PC-3 (cell line): Measurements from ENCODE around the gene SLC22A2. TPM values are rescaled to one million over a fixed set of nuclear protein-coding genes. Genes with fewer than 3 reads are reported as not detected.

ENCODE experiments used
- ATAC-seq: fragments of 200-7000 bp; cut with Tn5 transposase; 2 replicates; pipeline ENCODE4 v1.9.1; 2020; ENCODE audit warnings: mild to moderate bottlenecking, moderate library complexity
- BruUV-seq: library from RNA; stranded (reverse); fragments of 400-500 nt; replicated peaks from 2 replicates; lab custom pipeline; 2021; lab: Mats Ljungman, UMichigan
- CTCF ChIA-PET: fragments of 300-600 bp; sonication (Branson Sonifier 250); formaldehyde crosslinking; loops from one replicate; lab custom pipeline; 2022; ENCODE audit warnings: antibody characterized with exemption; lab: Charles Lee
- POLR2A ChIA-PET: fragments of 300-600 bp; sonication (Branson Sonifier 250); formaldehyde crosslinking; loops from one replicate; lab custom pipeline; 2022; ENCODE audit warnings: antibody characterized with exemption; ENCODE audit not compliant: unreplicated experiment; lab: Charles Lee
- DNase-seq: peaks from one replicate; pipeline ENCODE4 v3.0.0-alpha.2; 2015
- H2AFZ ChIP-seq: fragments of 300-600 bp; sonication (generic); 2 replicates; pipeline ENCODE4 v1.6.0; 2016; ENCODE audit warnings: antibody characterized with exemption, low read length
- H3F3A ChIP-seq: fragments of 300-600 bp; sonication (generic); one replicate; pipeline ENCODE4 v1.6.0; 2017; ENCODE audit warnings: antibody characterized with exemption, low read length, control low read depth, mild to moderate bottlenecking; ENCODE audit not compliant: unreplicated experiment
- H3K27ac ChIP-seq: fragments of 300-600 bp; sonication (generic); 2 replicates; pipeline ENCODE4 v1.5.1; 2016; ENCODE audit warnings: mild to moderate bottlenecking, low read length
- H3K27me3 ChIP-seq: fragments of 300-600 bp; sonication (generic); 2 replicates; pipeline ENCODE4 v1.6.1; 2016; ENCODE audit warnings: low read length, mixed read lengths
- H3K36me3 ChIP-seq: fragments of 300-600 bp; sonication (generic); 2 replicates; pipeline ENCODE4 v1.6.1; 2016; ENCODE audit warnings: low read depth, mixed run types, low read length, mixed read lengths
- H3K4me1 ChIP-seq: fragments of 300-600 bp; sonication (generic); 2 replicates; pipeline ENCODE4 v1.5.1; 2016; ENCODE audit warnings: low read length; ENCODE audit not compliant: insufficient read depth
- H3K4me2 ChIP-seq: fragments of 300-600 bp; sonication (generic); 2 replicates; pipeline ENCODE4 v1.6.0; 2016; ENCODE audit warnings: low read length
- H3K4me3 ChIP-seq: fragments of 300-600 bp; sonication (generic); 2 replicates; pipeline ENCODE4 v1.5.1; 2016; ENCODE audit warnings: mild to moderate bottlenecking, low read length, mixed read lengths
- H3K79me2 ChIP-seq: fragments of 300-600 bp; sonication (generic); 2 replicates; pipeline ENCODE4 v1.6.1; 2017; ENCODE audit warnings: low read length, mixed read lengths
- H3K9ac ChIP-seq: fragments of 300-600 bp; sonication (generic); 2 replicates; pipeline ENCODE4 v1.6.0; 2016; ENCODE audit warnings: mild to moderate bottlenecking, low read length
- H3K9me2 ChIP-seq: fragments of 300-600 bp; sonication (generic); replicated peaks from 2 replicates; pipeline ENCODE4 v1.6.1; 2016; ENCODE audit warnings: mixed run types, low read length, mixed read lengths
- H3K9me3 ChIP-seq: fragments of 300-600 bp; sonication (generic); 2 replicates; pipeline ENCODE4 v1.6.1; 2016; ENCODE audit warnings: low read length, mixed read lengths
- H4K20me1 ChIP-seq: fragments of 300-600 bp; sonication (generic); 2 replicates; pipeline ENCODE4 v1.6.1; 2016; ENCODE audit warnings: low read length, mixed read lengths
- EZH2 ChIP-seq: fragments of 300-600 bp; sonication (generic); IDR thresholded peaks from one replicate; pipeline ENCODE4 v1.6.1; 2017; ENCODE audit warnings: antibody characterized with exemption, mild to moderate bottlenecking, low read length; ENCODE audit not compliant: unreplicated experiment
- EZH2phosphoT487 ChIP-seq: fragments of 300-600 bp; sonication (generic); IDR thresholded peaks from 2 replicates; pipeline ENCODE4 v1.6.1; 2018; ENCODE audit warnings: mild to moderate bottlenecking, antibody characterized with exemption, low read length, borderline replicate concordance
- intact Hi-C: fragments of 100-400 bp; cut with micrococcal nuclease; formaldehyde crosslinking; loops from 2 replicates; pipeline ENCODE4 v1.9.0; 2023
- total RNA-seq: library from RNA; depleted of rRNA; stranded (reverse); fragments of >200 nt; gene quantifications from 2 replicates; pipeline ENCODE4 v1.2.3, GENCODE V29; 2014
- TF ChIP-seq, protein P1 (sequence below): fragments of 300-600 bp; sonication (generic); conservative IDR thresholded peaks from 2 replicates; pipeline ENCODE4 v1.5.1; 2017; ENCODE audit warnings: antibody characterized with exemption, low read depth, mild to moderate bottlenecking, low read length

SLC22A2 gene
- total RNA-seq, 1 experiment from 2014 or later: not detected

GRCh38 chr6:160174681-160175080, 83.9 kb downstream of the SLC22A2 start:
- DNase-seq (no peak), ATAC-seq (no peak)
- POLR2A ChIA-PET: no interaction called here
- CTCF ChIA-PET: no interaction called here
- Histone ChIP-seq H3K9me3 (no peaks in the 10 kb centered on the region), H3K36me3 (no peaks in the 10 kb centered on the region), H3K9me2 (no peaks in the 10 kb centered on the region), H4K20me1 (no peaks in the 10 kb centered on the region), H3K27me3 (no peaks in the 10 kb centered on the region), H3K4me1 (no peaks in the 10 kb centered on the region), H3K9ac (no peak overlapping the region), H3K79me2 (no peaks in the 10 kb centered on the region), H3K4me3 (no peak overlapping the region), H3K27ac (no peak overlapping the region), H2AFZ (no peak overlapping the region), H3K4me2 (no peak overlapping the region), H3F3A (no peaks in the 10 kb centered on the region)
- intact Hi-C loops: no loop called here
- TF ChIP-seq EZH2phosphoT487 (no peak), EZH2 (no peak)
- TF ChIP-seq, protein P1, sequence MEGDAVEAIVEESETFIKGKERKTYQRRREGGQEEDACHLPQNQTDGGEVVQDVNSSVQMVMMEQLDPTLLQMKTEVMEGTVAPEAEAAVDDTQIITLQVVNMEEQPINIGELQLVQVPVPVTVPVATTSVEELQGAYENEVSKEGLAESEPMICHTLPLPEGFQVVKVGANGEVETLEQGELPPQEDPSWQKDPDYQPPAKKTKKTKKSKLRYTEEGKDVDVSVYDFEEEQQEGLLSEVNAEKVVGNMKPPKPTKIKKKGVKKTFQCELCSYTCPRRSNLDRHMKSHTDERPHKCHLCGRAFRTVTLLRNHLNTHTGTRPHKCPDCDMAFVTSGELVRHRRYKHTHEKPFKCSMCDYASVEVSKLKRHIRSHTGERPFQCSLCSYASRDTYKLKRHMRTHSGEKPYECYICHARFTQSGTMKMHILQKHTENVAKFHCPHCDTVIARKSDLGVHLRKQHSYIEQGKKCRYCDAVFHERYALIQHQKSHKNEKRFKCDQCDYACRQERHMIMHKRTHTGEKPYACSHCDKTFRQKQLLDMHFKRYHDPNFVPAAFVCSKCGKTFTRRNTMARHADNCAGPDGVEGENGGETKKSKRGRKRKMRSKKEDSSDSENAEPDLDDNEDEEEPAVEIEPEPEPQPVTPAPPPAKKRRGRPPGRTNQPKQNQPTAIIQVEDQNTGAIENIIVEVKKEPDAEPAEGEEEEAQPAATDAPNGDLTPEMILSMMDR: no peak
- no TSS peak for BruUV-seq

GRCh38 chr6:160173806-160174527, 84.7 kb downstream of the SLC22A2 start:
- no peaks in the 10 kb centered on the region for H3K27me3 ChIP-seq
- CTCF ChIA-PET: no interaction called here
- POLR2A ChIA-PET: no interaction called here

DNA sequence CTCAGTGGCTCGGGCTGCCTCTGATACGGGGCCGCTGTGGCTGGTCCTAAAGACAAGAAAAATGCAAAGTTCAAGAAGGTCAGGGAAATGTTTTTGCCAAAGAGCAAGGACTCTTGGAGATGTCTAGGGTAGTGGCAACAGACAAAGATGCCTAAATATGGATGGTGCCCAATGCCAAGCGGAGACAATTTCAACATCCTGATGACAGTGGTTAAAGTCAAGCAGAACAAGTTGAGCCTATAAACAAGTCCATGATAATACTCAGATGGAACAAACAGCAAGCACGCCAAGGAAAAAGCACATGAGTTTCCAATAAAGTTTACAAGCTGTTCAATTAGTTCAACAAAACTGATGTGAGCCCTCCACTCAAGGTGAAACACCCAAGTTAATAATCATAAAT, 85.9 kb downstream of the SLC22A2 start:
- TF ChIP-seq, protein P1: no peak
- no peak for TF ChIP-seq EZH2phosphoT487
- H3F3A ChIP-seq: no peaks in the 10 kb centered on the region
- ATAC-seq (no peak), DNase-seq (no peak)
- no peaks in the 10 kb centered on the region for H3K79me2 ChIP-seq
- POLR2A ChIA-PET: no interaction called here
- no peaks in the 10 kb centered on the region for H3K36me3 ChIP-seq
- no peak overlapping the region for H2AFZ ChIP-seq
- H3K4me3 ChIP-seq: no peak overlapping the region
- H3K9me3 ChIP-seq: no peaks in the 10 kb centered on the region
- CTCF ChIA-PET: no interaction called here
- no peaks in the 10 kb centered on the region for H3K4me1 ChIP-seq
- H3K27ac ChIP-seq: no peak overlapping the region
- H3K9me2 ChIP-seq: no peaks in the 10 kb centered on the region
- intact Hi-C loops: no loop called here
- no peaks in the 10 kb centered on the region for H3K27me3 ChIP-seq
- no peaks in the 10 kb centered on the region for H4K20me1 ChIP-seq
- H3K9ac ChIP-seq: no peak overlapping the region
- no TSS peak for BruUV-seq
- H3K4me2 ChIP-seq: no peak overlapping the region

More at GRCh38 chr6:160173806-160174527, 84.7 kb downstream of the SLC22A2 start:
- H3K4me3 ChIP-seq: no peak overlapping the region
- TF ChIP-seq, protein P1: no peak
- TF ChIP-seq EZH2: no peak
- TF ChIP-seq EZH2phosphoT487: no peak
- DNase-seq: no peak
- H3K9me2 ChIP-seq: no peaks in the 10 kb centered on the region
- H3K27ac ChIP-seq: no peak overlapping the region
- H4K20me1 ChIP-seq: no peaks in the 10 kb centered on the region
- no peak for ATAC-seq
- intact Hi-C loops: no loop called here
- no peak overlapping the region for H2AFZ ChIP-seq
- no peaks in the 10 kb centered on the region for H3K79me2 ChIP-seq
- H3K36me3 ChIP-seq: no peaks in the 10 kb centered on the region
- BruUV-seq: no TSS peak
- no peak overlapping the region for H3K9ac ChIP-seq
- no peaks in the 10 kb centered on the region for H3K9me3 ChIP-seq
- no peak overlapping the region for H3K4me2 ChIP-seq
- H3F3A ChIP-seq: no peaks in the 10 kb centered on the region
- no peaks in the 10 kb centered on the region for H3K4me1 ChIP-seq
